NCI-H774 (cell line): Measurements from ENCODE around the gene SNPH.

Experiments
- DNase-seq: peaks from one replicate; lab custom pipeline; 2025; lab: John Stamatoyannopoulos, UW

SNPH gene

GRCh38 chr20:1265226-1265915 is 723 bp upstream of the SNPH start:
- DNase-seq: no peak

GRCh38 chr20:1265916-1266166 is 253 bp upstream of the SNPH start:
- no peak for DNase-seq

DNA sequence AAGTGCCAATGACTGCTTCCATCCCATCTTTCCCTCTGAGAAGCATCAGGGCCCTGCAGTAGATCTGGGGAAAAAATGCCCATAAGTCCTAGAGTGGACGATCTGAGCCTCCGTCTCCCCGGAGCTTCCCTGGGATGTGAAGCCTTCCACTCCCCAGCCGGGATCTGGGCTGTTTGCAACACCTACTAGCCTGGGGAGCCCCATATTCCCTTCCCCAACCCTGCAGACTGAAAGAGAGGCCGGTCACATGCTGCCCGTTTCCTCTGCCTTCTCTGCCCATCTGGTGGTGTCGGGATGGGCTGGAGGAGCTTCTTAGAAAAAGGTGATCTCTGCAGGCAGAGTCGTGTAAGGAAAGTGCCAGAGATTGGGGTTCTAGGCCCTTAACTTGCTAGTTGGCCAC is 1.1 kb downstream of the SNPH start:
- no peak for DNase-seq

GRCh38 chr20:1267809-1268374 is 1.8 kb downstream of the SNPH start:
- no peak for DNase-seq

GRCh38 chr20:1269235-1269634 is 3.1 kb downstream of the SNPH start:
- DNase-seq: no peak

GRCh38 chr20:1269850-1270249 is 3.8 kb downstream of the SNPH start:
- DNase-seq: no peak

GRCh38 chr20:1272368-1273100 is 6.4 kb downstream of the SNPH start:
- DNase-seq: no peak

GRCh38 chr20:1273366-1273765 is 7.3 kb downstream of the SNPH start:
- DNase-seq: no peak

DNA sequence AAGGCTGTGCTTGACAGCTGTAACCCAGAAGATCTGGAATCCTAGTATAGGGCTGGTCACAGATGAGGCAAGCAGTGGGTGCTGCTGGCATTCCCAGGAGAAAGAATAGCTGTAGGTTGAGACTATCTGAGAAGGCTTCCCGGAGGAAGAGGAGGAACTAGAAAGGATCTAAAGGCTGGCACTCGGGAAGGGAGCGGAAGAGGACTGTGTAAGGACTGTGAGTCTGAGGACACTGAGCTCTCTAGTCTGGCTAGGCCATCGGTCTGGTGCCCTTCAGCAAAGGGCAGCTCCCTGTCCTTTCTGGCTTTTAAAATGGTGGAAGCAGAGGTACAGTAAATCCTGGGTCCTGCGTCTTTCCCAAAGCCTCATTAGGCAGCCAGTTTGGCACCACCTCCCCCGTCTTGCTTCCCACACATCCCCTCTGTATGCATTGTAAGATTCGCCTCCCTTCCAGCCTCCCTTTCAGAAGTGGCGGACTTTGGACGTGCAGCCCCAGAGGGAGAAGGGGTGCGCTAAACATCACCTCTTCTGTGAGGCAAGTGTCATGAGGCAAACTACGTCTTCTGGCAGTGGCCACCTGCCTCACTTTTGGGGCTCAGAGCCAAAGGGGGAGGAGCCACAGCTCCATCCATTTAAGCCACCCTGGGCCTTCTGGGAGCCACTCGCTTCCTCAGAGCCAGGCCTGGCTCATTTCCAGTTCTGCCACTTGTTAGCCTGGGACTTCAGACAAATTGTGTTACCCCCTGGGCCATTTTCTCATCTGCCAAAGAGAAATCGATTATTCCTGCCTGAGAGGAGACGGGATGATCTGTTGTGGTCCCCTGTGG is 8.6 kb downstream of the SNPH start:
- DNase-seq: peak; percentile 58

- no peak for DNase-seq
These were observed 9.8 kb downstream of the SNPH start for GRCh38 chr20:1275919-1276318.

GRCh38 chr20:1277529-1278322 is 11.6 kb downstream of the SNPH start:
- DNase-seq: no peak

GRCh38 chr20:1278993-1279392 is 12.9 kb downstream of the SNPH start:
- no peak for DNase-seq

GRCh38 chr20:1280195-1281102 is 14.4 kb downstream of the SNPH start:
- no peak for DNase-seq

GRCh38 chr20:1281279-1282057 is 15.4 kb downstream of the SNPH start:
- peak; percentile 51 for DNase-seq

- DNase-seq: no peak
These were observed 16.9 kb downstream of the SNPH start for GRCh38 chr20:1282966-1283365.

GRCh38 chr20:1283522-1284510 is 17.7 kb downstream of the SNPH start:
- DNase-seq: no peak

DNA sequence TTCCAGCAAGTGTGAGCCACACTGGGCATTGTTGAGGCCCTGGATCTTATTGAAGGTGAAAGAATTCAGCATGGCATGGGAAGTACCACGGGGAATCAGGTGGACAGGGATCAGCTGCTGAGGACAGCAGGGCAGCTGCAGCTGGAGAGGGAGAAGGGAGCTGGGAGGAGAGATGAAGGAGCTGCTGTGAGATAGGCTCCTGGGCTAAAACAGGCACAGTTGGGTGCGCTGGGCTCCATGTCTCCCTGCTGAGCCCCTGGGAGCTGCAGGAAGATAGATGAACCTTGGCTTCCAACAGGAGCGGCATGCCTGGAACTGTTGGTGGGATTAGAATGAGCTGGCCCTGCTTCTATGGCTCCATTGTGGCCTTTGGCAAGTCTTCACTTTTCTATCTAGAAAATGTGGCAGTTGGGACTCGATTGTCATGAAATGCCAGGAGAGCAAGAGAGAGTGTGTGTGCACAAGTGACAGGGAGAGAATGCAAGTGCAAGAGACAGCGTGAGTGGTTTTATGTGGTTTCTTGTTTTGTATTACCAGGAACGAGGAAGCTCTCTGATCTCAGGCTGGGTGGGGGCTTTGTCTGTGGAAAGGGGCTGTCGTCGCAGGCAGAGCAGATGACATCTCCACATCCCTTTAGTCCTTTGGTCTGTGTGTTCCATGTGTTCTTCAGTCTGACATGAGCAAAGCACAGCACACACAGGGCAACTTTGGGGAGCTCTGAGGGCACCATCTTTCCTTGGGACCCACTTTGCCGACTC is 20.4 kb downstream of the SNPH start:
- no peak for DNase-seq

DNA sequence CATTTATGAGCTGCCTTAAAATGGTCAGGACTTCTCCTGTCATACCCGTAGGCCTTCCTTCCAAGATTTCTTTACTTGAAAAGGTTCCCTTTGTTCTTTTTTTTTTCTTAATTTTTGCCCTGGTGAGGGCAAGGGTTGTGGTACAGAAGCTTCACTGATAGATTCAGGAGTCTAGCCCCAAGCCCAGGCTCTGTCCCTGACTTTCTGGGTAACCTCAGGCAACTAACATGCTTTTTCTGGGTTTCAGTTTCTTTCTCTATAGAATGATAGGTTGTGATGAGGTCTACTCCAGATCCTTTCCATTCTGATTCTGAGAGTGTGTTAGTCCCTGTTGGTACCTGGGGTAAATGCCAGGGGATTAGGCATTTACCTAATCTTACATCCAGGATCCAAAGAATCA is 21.2 kb downstream of the SNPH start:
- no peak for DNase-seq
